Testis (tissue), 3 donors: Measurements from ENCODE around the gene SMIM44. TPM values are rescaled to one million over a fixed set of nuclear protein-coding genes. Genes with fewer than 3 reads are reported as not detected.
"Not testable (repeated sequence)": the region's sequence is repeated elsewhere in the genome, so short reads cannot be mapped to it uniquely, and the experiment has no call there.

Source experiments
- DNase-seq: peaks from one replicate; pipeline ENCODE4 v3.0.0-alpha.2; 2019
- H3K27ac ChIP-seq, 2 donors: fragments of 200-600 bp; sonication (generic); one replicate each; pipeline ENCODE4 v1.5.1; 2019
- H3K27me3 ChIP-seq: fragments of 200-600 bp; sonication (generic); one replicate; pipeline ENCODE4 v1.5.1; 2019
- H3K36me3 ChIP-seq: fragments of 200-600 bp; sonication (generic); one replicate; pipeline ENCODE4 v1.5.1; 2017; ENCODE audit warnings: low read depth; ENCODE audit errors: missing control alignments
- H3K4me1 ChIP-seq: fragments of 200-600 bp; sonication (generic); one replicate; pipeline ENCODE4 v1.5.1; 2019
- H3K4me3 ChIP-seq, 2 donors: fragments of 200-600 bp; sonication (generic); one replicate each; pipeline ENCODE4 v1.5.1; 2017 to 2019
- H3K9me3 ChIP-seq: fragments of 200-600 bp; sonication (generic); one replicate; pipeline ENCODE4 v1.5.1; 2017
- POLR2A ChIP-seq: fragments of 450-650 bp; IDR thresholded peaks from one replicate; pipeline ENCODE4 v1.6.1; 2017; ENCODE audit warnings: antibody characterized with exemption, mild to moderate bottlenecking, moderate library complexity
- WGBS, 2 donors: methylation state at CpG; one replicate each; pipeline ENCODE4 v1.1.5; 2018; 5-methylcytosine and 5-hydroxymethylcytosine counted together
- intact Hi-C: fragments of 100-400 bp; cut with DNase I; formaldehyde crosslinking; loops from one replicate; pipeline ENCODE4 v1.15.1; 2023; ENCODE audit warnings: low total_unique reads
- polyA plus RNA-seq: library from polyadenylated mRNA; stranded (reverse); fragments of 350-450 nt; fragmentation: Illumina TruSeq; extraction: RNeasy Lipid Tissue Mini Kit (QIAGEN cat#74804); gene quantifications from one replicate; pipeline ENCODE4 v1.2.3, GENCODE V29; 2014; ENCODE audit warnings: low read depth, low replicate concordance; ENCODE audit not compliant: insufficient read depth
- total RNA-seq, 2 donors: library from RNA; depleted of rRNA; stranded (reverse); fragments of >200 nt; gene quantifications; one replicate each; pipeline ENCODE4 v1.2.3, GENCODE V29; 2016
- TF ChIP-seq, protein P1 (sequence below), 3 experiments: fragments of 450-650 bp in 2 of 3; fragments of 200-600 bp in 1 of 3; sonication (generic) in 1 of 3; IDR thresholded peaks; one replicate each; pipeline ENCODE4 v1.5.1; 2016 to 2019; ENCODE audit warnings: antibody characterized with exemption in 3 of 3, mild to moderate bottlenecking in 2 of 3, moderate library complexity in 1 of 3

SMIM44 gene
- total and polyA plus RNA-seq, 3 donors from 2014 or later = not detected

DNA sequence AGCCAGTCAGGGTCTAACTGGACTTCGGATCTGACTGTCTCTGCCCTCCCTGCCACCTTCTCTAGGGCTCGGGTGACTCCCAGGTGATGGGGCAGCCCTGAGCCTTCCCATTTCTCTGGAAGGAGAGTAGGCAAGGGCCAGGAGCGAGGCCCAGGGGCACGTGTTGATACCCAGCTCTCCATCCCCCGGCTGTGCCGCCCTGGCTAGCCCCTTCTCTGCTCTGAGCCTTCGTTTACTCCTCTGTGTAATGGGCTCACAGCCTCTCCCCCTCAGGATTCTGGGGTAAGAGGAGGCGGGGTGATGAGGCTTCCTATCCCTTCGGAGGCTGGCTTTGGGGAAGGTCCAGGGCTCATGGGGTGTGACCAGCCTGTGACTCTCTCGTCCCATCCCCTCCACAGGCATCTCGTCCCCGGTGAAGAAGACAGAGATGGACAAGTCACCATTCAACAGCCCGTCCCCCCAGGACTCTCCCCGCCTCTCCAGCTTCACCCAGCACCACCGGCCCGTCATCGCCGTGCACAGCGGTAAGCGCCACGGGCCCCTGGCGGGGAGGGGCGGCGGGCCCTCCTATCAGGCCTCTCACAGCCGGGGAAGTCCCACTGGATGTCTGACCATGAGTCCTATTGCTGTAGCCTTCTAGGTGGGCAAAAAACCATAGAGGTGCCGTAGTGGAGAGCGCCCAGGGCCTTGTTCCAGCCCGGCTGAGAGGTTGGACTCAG, 34.5 kb downstream of the SMIM44 start:
- Histone ChIP-seq H3K27ac (no peak overlapping the region), H3K27me3 (no peaks in the 10 kb centered on the region), H3K36me3 (no peaks in the 10 kb centered on the region), H3K9me3 (no peaks in the 10 kb centered on the region), H3K4me3 (no peak overlapping the region), H3K4me1 (peaks cover 15% of the 10 kb centered on the region)
- TF ChIP-seq, protein P1, sequence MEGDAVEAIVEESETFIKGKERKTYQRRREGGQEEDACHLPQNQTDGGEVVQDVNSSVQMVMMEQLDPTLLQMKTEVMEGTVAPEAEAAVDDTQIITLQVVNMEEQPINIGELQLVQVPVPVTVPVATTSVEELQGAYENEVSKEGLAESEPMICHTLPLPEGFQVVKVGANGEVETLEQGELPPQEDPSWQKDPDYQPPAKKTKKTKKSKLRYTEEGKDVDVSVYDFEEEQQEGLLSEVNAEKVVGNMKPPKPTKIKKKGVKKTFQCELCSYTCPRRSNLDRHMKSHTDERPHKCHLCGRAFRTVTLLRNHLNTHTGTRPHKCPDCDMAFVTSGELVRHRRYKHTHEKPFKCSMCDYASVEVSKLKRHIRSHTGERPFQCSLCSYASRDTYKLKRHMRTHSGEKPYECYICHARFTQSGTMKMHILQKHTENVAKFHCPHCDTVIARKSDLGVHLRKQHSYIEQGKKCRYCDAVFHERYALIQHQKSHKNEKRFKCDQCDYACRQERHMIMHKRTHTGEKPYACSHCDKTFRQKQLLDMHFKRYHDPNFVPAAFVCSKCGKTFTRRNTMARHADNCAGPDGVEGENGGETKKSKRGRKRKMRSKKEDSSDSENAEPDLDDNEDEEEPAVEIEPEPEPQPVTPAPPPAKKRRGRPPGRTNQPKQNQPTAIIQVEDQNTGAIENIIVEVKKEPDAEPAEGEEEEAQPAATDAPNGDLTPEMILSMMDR (IDR thresholded peaks at IDR 0.05) = no peak
- TF ChIP-seq POLR2A = no peak
- 89 to 93% methylated on average over 9 to 28 of the region's 28 CpGs for WGBS, 2 donors
- no peak for DNase-seq
- intact Hi-C loops = no loop called here

DNA sequence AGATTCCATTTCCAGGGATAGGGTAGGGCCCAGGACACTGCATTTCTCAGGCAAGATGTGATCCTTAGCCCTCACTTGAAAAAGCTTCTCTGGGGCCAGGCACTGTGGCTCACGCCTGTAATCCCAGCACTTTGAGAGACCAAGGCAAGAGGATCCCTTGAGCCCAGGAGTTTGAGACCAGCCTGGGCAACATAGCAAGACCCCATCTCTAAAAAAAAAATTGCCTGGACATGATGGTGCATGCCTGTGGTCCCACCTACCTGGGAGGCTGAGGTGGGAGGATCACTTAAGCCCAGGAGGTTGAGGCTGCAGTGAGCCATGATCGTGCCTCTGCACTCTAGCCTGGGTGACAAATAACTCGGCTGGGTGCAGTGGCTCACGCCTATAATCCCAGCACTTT, 36.6 kb downstream of the SMIM44 start:
- H3K36me3 ChIP-seq = not testable (repeated sequence)
- H3K4me1 ChIP-seq = peaks cover 15% of the 10 kb centered on the region

DNA sequence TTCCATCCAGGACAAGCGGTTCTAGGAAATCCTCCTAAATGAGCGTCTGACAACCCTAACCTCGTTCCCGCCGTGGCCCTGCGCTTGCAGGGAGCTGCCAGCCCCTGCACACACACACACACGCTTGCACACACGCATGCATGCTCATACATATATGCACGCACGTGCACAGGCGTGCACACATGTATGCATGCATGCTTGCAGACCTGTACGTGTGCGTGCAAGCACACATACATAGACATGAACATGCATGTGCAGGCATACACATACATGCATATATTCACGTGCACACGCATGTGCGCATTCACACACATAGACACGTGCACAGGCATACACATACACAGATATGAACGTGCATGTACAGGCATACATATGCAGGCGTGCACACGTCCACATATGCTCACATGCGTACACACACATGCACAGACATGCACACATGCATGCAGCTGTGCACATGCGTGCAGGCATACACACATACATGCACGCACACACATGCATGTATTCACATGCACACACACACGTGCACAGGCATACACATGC, 38.5 kb downstream of the SMIM44 start:
- intact Hi-C loops = no loop called here
- TF ChIP-seq, protein P1 (IDR thresholded peaks at IDR 0.05) = no peak
- no peak for TF ChIP-seq POLR2A
- no peaks in the 10 kb centered on the region for H3K27me3 ChIP-seq
- H3K4me1 ChIP-seq = peaks cover 8% of the 10 kb centered on the region
- no peaks in the 10 kb centered on the region for H3K9me3 ChIP-seq
- no peaks in the 10 kb centered on the region for H3K36me3 ChIP-seq
- 49 to 57% methylated on average over 19 to 24 of the region's 24 CpGs for WGBS, 2 donors
- DNase-seq = no peak
- H3K27ac ChIP-seq = no peak overlapping the region
- H3K4me3 ChIP-seq = no peak overlapping the region

More for the DNA sequence above, 36.6 kb downstream of the SMIM44 start:
- H3K9me3 ChIP-seq, H3K27ac ChIP-seq, H3K27me3 ChIP-seq, intact Hi-C loops, DNase-seq, H3K4me3 ChIP-seq: not testable (repeated sequence)
- 92 to 98% methylated on average over 4 of the region's 4 CpGs for WGBS, 2 donors

DNA sequence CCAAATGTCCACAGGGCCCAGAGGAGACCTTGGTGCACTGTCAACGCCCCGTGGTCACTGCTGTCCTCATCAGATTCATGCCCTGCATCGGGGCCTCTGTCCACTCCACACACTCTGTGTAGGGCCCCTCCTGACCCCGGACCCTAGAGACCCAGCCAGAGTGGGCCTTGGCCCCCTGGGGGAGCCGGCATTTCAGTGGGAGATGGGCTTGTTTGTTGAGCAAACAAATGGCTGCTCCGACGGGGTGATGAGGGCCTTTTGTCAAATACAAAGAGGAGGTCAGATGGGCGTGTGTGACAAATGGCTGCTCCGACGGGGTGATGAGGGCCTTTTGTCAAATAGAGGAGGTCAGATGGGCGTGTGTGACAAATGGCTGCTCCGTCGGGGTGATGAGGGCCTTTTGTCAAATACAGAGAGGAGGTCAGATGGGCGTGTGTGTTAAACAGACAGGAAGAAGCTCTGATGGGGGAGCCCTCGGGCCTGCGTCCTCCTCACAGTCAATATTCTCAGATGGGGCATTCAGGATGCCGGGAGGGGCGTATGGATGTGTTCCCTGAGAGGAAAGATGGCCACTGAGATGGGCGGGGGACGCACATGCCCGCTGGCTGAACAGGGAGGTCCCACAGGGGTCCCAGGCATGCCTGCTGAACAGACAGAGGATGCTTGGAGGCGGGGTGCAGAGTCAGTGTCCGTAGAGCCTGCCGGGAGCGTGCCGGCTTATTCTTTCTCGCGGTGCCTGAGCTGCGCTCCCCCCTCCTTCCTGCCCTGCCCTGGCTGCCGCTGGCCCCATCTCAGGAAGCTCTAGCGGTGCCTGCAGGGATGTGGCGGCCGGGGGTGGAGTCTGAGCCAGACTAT, 39.2 kb downstream of the SMIM44 start:
- no peaks in the 10 kb centered on the region for H3K36me3 ChIP-seq
- no peak for TF ChIP-seq POLR2A
- TF ChIP-seq, protein P1 (IDR thresholded peaks at IDR 0.05) = no peak
- peaks cover 8% of the 10 kb centered on the region for H3K4me1 ChIP-seq
- H3K9me3 ChIP-seq = no peaks in the 10 kb centered on the region
- intact Hi-C loops = no loop called here
- H3K27me3 ChIP-seq = no peaks in the 10 kb centered on the region
- WGBS, 2 donors = 43 to 67% methylated on average over 21 to 33 of the region's 33 CpGs
- DNase-seq = peak; percentile 57
- no peak overlapping the region for H3K4me3 ChIP-seq
- H3K27ac ChIP-seq = peak overlapping the region in 1 of 2 donors; percentile 45

DNA sequence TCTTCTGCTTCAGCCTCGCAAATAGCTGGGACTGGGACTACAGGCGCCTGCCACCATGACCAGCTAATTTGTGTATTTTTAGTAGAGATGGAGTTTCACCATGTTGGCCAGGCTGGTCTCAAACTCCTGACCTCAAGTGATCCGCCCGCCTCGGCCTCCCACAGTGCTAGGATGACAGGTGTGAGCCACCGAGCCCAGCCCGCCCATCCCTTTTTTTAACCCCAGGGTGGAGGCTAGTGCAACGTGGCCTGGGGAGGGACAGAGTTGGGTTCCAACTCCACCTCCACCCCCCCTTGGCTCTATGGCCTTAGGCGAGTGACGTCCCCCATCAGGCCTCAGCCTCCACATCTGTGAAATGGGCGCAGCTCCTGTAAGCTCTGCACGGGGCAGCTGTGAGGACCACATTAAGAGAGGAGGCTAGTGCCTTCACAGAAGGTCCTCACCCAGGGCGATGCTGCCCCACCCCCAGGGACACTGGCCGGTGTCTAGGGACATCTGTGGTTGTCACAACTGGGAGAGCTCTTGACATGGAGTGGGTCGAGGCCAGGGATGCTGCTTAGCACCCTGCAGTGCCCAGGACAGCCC, 40.7 kb downstream of the SMIM44 start:
- no peak for DNase-seq
- Histone ChIP-seq H3K9me3 (no peaks in the 10 kb centered on the region), H3K4me3 (no peak overlapping the region), H3K27me3 (no peaks in the 10 kb centered on the region), H3K36me3 (no peaks in the 10 kb centered on the region), H3K4me1 (peaks cover 8% of the 10 kb centered on the region), H3K27ac (no peak overlapping the region)
- WGBS, 2 donors = 88 to 97% methylated on average over 12 to 15 of the region's 15 CpGs
- intact Hi-C loops = no loop called here
- TF ChIP-seq, protein P1 (IDR thresholded peaks at IDR 0.05) = no peak
- TF ChIP-seq POLR2A = no peak
